Measurements from ENCODE around the gene DUSP5.

Gene DUSP5

DNA sequence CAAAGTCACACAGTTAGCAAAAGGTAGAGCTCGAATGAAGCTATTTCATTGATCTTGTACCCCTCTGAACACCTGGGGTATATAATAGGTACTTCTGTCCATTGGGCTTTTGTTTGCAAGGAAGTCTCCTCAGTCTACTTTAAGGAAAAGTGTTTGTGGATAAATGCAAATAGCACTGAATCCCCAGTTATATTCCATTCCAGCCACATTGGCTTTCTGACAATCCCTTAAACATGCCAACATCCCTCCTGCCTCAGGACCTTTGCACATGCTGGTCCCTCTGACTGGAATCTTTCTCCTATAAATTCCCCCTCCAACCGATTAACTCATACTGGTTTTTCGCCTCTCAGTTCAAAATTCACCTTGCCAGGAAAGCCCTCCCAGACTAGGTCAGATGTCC, 17.1 kb downstream of the DUSP5 start:
- TF ChIP-seq, protein P1, sequence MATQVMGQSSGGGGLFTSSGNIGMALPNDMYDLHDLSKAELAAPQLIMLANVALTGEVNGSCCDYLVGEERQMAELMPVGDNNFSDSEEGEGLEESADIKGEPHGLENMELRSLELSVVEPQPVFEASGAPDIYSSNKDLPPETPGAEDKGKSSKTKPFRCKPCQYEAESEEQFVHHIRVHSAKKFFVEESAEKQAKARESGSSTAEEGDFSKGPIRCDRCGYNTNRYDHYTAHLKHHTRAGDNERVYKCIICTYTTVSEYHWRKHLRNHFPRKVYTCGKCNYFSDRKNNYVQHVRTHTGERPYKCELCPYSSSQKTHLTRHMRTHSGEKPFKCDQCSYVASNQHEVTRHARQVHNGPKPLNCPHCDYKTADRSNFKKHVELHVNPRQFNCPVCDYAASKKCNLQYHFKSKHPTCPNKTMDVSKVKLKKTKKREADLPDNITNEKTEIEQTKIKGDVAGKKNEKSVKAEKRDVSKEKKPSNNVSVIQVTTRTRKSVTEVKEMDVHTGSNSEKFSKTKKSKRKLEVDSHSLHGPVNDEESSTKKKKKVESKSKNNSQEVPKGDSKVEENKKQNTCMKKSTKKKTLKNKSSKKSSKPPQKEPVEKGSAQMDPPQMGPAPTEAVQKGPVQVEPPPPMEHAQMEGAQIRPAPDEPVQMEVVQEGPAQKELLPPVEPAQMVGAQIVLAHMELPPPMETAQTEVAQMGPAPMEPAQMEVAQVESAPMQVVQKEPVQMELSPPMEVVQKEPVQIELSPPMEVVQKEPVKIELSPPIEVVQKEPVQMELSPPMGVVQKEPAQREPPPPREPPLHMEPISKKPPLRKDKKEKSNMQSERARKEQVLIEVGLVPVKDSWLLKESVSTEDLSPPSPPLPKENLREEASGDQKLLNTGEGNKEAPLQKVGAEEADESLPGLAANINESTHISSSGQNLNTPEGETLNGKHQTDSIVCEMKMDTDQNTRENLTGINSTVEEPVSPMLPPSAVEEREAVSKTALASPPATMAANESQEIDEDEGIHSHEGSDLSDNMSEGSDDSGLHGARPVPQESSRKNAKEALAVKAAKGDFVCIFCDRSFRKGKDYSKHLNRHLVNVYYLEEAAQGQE (IDR thresholded peaks at IDR 0.05; ENCODE audit: insufficient read depth in 1 of 2, low read depth in 2 of 2, low read length in 2 of 2): no peak
- TF ChIP-seq SIN3A (IDR thresholded peaks at IDR 0.05; ENCODE audit: borderline replicate concordance, insufficient read depth, low read length): no peak
- TF ChIP-seq POLR2AphosphoS5 (IDR thresholded peaks at IDR 0.05; ENCODE audit: low read depth, low read length): no peak
- TF ChIP-seq TAF1 (IDR thresholded peaks at IDR 0.05; ENCODE audit: borderline replicate concordance, insufficient read depth, low read length): no peak
- TF ChIP-seq FOXP2 (optimal IDR thresholded peaks at IDR 0.05; ENCODE audit: borderline replicate concordance, extremely low read depth, extremely low read length, insufficient read depth): no peak

DNA sequence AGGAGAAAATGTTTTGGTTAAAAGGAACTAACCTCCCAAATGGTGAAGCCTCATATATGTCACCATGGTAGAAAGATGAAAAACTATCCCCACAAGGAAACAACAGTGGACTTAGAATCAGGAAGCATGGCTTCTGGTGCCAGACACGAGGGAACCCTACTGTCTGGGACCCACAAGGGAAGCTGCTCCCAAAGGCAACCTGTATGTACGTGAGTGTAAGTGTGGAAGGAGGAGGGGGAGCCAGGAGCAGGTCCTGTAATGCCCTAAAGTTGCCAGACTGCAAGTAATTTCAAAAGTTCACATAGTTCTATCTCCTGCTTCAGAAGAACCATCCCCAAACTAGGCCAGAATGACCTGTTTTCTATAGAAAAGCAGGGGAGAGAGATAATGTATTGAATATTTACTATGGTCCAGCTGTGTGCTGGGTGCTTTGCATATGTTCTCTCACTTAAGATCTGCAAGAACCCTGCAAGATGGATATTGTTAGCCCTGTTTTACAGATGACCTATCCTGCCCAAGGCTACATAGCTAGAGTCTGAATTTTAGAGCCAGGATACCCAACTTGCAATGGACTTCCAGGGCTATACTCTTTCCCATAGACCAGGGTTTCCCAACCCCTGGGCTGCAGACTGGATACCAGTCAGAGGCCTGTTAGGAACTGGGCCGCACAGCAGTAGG, 19.2 kb downstream of the DUSP5 start:
- TF ChIP-seq POLR2AphosphoS5 (IDR thresholded peaks at IDR 0.05; ENCODE audit: low read depth, low read length) (no peak), TAF1 (IDR thresholded peaks at IDR 0.05; ENCODE audit: borderline replicate concordance, insufficient read depth, low read length) (no peak), FOXP2 (optimal IDR thresholded peaks at IDR 0.05; ENCODE audit: borderline replicate concordance, extremely low read depth, extremely low read length, insufficient read depth) (no peak), SIN3A (IDR thresholded peaks at IDR 0.05; ENCODE audit: borderline replicate concordance, insufficient read depth, low read length) (no peak)
- TF ChIP-seq, protein P1 (IDR thresholded peaks at IDR 0.05; ENCODE audit: insufficient read depth in 1 of 2, low read depth in 2 of 2, low read length in 2 of 2): no peak

DNA sequence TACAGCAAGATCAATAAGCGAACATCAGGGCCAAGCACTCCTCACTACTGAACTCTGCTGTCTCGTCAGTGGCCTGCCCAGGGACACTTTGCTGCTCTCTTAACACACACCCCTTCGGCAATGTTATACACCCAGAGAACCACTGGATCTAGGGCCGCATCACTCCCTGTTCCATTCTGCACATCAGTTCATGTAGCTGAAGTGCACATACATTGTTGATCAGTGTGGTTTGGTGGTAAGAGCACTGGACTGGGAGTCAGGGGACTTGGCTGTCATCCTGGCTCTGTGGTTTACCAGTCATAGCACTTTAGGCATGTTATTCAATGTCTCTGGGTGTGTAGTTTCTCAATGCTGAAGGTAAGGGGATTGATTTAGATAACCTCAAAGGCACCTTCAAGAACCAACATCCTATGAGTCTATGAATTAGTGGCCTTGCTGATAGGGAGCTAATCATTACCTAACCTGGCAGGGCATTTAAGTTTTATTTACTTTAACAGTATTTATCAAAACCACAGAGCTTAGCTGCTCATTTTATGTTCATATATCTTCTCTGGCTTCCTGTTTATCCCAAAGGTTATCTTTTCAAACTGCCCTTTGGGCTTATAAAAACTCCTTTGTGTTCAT, 24.8 kb downstream of the DUSP5 start:
- TF ChIP-seq POLR2AphosphoS5 (IDR thresholded peaks at IDR 0.05; ENCODE audit: low read depth, low read length) (no peak), SIN3A (IDR thresholded peaks at IDR 0.05; ENCODE audit: borderline replicate concordance, insufficient read depth, low read length) (no peak), TAF1 (IDR thresholded peaks at IDR 0.05; ENCODE audit: borderline replicate concordance, insufficient read depth, low read length) (no peak), FOXP2 (optimal IDR thresholded peaks at IDR 0.05; ENCODE audit: borderline replicate concordance, extremely low read depth, extremely low read length, insufficient read depth) (no peak)
- TF ChIP-seq, protein P1 (IDR thresholded peaks at IDR 0.05; ENCODE audit: insufficient read depth in 1 of 2, low read depth in 2 of 2, low read length in 2 of 2): no peak

DNA sequence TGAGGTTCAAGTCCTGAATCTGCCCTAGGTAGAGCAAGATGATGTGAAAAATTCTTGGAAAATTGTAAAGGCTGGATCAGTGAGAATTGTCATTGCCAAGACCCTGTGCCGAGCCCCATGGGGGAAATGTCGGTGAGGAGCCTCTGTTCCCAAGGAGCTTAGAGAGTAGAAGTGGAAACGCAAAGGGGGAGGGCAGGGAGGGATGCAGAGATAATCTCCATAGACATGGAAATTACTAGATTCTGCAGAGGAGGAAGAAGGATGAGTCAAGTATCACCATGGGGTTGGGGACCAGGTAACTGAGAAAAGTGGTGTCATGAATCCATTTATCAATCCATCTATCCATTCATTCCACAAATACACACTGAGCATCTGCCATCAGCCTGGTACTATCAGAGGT, 26.0 kb downstream of the DUSP5 start:
- TF ChIP-seq, protein P1 (IDR thresholded peaks at IDR 0.05; ENCODE audit: insufficient read depth in 1 of 2, low read depth in 2 of 2, low read length in 2 of 2): no peak
- TF ChIP-seq FOXP2 (optimal IDR thresholded peaks at IDR 0.05; ENCODE audit: borderline replicate concordance, extremely low read depth, extremely low read length, insufficient read depth) (no peak), POLR2AphosphoS5 (IDR thresholded peaks at IDR 0.05; ENCODE audit: low read depth, low read length) (no peak)
